Measurements from ENCODE around the gene BCL10.
A peak's percentile ranks its signal among the peaks of the same experiment; 100 is the strongest.

Gene BCL10

GRCh38 chr1:85276215-85276977 is at the start of gene BCL10:
TSS of gene BCL10 (minus strand) at chr1:85276632. CDS start at chr1:85276352, 280 bp downstream.
- peak; percentile 94 for DNase-seq (ENCODE audit: low read depth)

DNA sequence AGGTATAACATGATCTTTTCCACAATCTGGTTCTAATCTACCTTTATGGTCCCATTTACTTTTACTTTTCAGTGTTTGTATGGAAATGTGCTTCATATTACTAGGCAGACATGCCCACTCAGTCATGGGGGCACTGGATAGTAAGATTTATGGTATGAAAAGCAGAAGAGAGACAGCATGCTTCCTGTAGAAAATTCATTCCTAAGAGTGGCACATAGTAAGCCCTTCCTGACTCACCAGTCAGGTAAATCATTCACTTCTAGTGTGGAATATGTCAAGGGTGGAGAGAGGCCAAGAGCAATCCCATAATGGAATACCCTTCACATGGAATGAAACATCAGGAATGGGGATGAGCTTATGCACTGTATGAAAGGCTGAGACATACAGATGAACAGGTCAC is 49.5 kb upstream of the BCL10 start:
- no peak for DNase-seq (ENCODE audit: low read depth)

GRCh38 chr1:85323770-85324169 is 47.3 kb upstream of the BCL10 start:
- no peak for DNase-seq (ENCODE audit: low read depth)

DNA sequence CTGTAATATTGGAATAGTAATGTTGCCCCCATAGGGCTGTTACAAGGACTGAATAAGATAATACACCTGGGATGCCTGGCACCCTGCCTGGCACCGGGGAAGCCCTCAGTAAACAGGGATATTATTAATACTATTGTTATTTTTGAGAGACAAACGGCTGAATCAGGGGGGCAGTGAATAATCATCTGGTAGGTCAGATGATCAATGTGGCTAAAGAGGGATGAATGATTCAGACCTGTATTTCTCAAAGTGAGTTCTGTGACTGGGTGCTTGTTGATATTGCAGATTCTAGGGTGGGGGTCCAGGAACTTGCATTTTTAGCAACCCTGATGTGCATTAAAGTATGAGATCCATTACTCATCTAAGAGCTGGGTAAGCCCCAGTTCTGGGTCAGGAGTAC is 46.2 kb upstream of the BCL10 start:
- no peak for DNase-seq (ENCODE audit: low read depth)

- DNase-seq (ENCODE audit: low read depth): peak; percentile 73
Measured at GRCh38 chr1:85321237-85321964, 45.0 kb upstream of the BCL10 start.

GRCh38 chr1:85320371-85321131 is 44.1 kb upstream of the BCL10 start:
- peak; percentile 81 for DNase-seq (ENCODE audit: low read depth)

DNA sequence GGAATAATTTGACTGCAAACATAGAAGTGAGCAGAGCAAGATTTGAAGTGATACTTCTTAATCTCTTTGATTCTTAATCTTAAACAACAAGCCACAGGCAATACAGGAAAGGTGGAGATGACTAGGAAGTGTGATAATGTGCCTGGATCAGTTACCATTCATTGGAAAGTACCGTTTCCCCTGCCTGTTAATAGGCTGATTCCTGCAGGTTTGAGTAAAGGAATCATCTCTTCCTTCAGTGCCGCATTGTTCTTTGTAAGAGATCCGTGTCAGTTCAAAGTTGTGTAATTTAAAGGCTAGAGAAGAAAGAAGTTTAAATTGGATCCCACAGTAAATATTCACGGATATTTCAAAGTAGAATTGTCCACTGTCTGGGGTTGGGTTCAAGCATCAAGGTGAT is 43.5 kb upstream of the BCL10 start:
- no peak for DNase-seq (ENCODE audit: low read depth)

DNA sequence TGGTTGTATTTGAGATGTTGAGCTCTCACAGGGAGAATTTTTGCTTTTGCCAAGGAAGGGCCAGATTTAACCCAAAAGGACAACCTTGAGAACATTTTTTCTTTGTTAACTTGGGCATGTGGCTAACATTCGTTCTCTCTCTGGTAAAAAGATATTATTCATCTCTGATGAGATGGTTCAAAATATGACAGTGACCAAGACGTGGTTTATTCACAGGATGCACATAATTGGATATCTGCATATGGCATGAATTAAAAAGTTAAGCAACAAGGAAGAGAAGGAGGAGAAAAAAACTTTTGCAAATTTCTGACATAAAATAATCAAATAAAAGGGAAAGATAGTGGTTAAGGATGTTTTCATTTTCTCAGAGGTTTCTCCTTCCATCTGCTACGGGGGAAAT is 43.1 kb upstream of the BCL10 start:
- no peak for DNase-seq (ENCODE audit: low read depth)

DNA sequence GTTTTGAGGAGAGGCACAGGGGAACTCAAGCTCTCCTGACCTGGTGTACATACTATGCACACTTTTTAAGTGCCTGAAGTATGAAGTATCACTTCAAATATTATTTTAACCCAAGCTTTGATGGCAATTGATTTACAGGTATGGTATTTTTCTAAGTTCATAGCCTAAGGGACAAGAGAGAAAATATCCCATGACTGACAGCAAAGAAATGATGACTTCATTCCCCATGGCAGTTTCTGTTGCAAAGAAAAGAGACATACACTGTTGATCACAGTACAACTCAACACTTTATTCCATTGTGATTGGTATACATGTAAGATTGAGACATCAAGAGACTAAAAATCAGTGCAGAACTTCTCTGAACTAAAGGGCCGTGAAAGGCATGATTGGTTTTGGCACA is 41.8 kb upstream of the BCL10 start:
- no peak for DNase-seq (ENCODE audit: low read depth)

DNA sequence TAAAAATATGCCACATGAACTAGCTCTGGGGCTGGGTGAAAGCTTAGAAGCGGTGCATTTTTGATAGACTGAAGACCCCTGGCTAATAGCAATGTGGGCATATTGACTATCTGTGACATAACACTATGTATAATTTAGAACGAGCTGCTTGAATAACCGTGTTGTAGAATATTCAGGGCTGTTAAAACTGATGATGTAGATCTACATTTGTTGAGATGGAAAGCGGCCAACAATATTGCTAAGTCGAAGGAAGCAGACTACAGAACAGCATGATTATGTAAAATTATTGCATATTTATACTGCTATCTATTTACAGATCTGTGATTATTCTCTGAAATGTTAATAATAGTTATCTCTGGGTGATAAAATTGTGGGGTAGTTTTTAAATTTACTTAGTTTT is 41.1 kb upstream of the BCL10 start:
- DNase-seq (ENCODE audit: low read depth): no peak

DNA sequence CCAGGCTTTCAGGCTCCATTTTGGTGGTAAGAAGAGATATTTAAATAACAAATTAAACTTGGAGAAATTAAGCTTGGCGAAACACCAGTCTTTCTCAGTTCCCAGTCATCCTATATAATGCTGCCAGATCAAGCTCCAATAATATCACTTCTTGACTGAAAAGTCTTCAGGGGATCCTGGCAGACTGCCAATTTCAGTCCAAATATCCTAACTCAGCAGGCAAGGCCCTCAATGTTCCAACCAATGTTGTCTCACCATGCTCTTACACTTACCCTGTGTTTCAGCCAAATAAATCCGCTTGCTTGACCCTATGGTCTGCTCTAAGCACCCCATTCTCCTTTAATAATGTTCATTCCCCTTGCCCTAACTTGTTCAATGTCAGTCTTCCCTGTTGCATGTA is 39.9 kb upstream of the BCL10 start:
- DNase-seq (ENCODE audit: low read depth): no peak

DNA sequence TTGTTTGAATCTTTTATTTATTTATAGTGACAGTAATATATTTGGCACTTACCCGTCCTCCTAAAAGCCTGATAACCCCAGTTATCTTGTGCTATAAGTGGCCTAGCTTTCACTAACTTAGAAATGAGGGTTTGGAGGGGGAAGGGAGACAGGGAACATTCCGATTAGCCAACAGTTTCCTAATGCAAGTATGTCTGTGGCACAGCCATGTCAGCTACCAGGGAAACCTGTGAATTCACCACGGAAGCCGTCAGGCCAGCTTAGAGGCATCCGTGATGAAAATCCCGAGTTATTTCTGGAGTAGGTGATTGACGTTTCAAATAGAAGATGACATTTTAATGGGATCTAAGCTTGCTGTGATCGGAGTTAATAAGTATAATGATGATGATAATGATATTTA is 39.4 kb upstream of the BCL10 start:
- no peak for DNase-seq (ENCODE audit: low read depth)

DNA sequence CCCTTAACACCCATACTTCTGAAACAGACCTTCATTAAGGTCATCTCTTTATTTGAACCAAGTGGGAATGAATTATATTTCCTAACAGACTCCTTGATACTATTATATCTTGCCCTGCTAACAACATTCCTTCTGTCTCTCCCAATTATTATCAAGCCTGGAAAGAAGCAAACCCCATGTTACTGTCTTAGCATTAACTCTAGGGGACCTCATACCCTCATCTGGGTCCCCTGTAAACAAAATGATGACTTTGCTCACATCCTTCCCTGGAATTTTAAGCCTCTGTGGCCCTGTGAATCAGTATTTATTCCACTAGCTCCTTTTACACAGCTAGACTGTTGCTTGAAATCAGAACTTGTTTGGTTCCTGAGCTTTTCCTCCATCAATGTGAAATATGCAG is 38.3 kb upstream of the BCL10 start:
- no peak for DNase-seq (ENCODE audit: low read depth)

GRCh38 chr1:85313888-85314696 is 37.7 kb upstream of the BCL10 start:
- peak; percentile 94 for DNase-seq (ENCODE audit: low read depth)

DNA sequence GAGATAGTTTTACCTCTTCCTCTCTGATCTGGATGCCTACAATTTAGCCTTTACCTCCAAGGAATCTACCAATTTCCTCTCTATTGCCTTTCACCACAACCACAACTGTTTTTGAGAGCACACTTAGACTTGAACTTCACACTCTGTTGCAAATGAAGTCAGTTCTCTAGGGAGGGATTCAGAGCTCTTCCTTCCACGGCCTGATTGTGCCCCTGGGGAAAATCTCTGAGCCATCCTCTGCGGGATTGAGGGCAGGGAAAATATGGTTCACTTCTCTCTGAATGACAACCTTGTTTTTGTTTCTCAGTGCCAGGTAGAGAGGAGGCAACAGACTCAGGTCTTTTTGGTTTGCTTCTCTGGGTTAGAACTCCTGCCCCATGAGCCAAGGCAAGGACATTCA is 35.4 kb upstream of the BCL10 start:
- DNase-seq (ENCODE audit: low read depth): no peak

DNA sequence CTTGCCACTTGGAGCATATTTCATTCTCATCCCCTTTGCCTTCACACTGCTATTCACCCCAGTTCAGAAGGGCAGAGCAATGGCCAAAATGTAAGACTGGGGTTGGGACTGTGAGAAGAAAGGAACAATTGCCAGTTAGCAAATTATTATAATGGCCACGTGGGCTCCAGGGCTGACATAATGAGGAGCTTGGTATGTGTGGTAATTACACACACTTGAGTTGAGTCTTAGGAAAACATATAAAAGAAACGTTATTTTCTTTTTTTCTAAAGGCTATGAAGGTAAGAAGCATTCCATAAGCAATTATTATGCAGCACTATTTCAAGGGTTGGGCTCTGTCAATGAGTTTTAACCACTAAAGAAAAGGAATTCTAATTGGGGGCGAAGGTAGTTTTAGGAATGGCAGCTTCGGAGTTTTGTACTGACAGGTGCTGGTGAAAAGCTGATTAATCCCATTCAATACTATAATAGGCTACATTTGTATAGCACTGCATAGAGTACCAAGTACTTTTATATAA is 32.5 kb upstream of the BCL10 start:
- no peak for DNase-seq (ENCODE audit: low read depth)

GRCh38 chr1:85307987-85308832 is 31.8 kb upstream of the BCL10 start:
- DNase-seq (ENCODE audit: low read depth): peak; percentile 68

DNA sequence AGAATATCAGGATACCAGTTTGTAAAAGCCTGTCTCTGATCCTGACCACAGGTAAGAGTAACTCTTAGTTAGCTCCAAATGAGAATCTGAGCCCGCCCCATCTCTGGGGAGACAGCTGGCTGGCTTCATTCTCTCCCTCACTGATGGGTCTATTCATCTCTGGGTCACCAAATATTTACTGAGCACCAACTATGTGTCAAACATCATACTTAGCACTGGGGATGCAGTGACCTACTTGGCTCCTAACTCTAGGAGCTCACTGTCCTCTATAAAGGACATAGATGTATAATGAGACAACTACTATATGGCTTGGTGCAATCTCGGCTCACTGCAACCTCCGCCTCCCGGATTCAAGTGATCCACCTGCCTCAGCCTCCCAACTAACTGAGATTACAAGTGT is 29.8 kb upstream of the BCL10 start:
- DNase-seq (ENCODE audit: low read depth): no peak

- DNase-seq (ENCODE audit: low read depth): no peak
Measured at GRCh38 chr1:85303440-85304162, 27.2 kb upstream of the BCL10 start.

- no peak for DNase-seq (ENCODE audit: low read depth)
Measured at GRCh38 chr1:85300140-85300539, 23.7 kb upstream of the BCL10 start.
